ENCODE measurements around the gene HAPLN2. TPM values are rescaled to one million over a fixed set of nuclear protein-coding genes. Genes with fewer than 3 reads are reported as not detected.

Gene HAPLN2
- total and polyA plus RNA-seq, 2 of the 8 experiments (the other 6 are each of a cell fraction or from before 2014, with no cell fraction given) = 0.19 to 0.51 TPM

- Histone ChIP-seq H3K4me2 (ENCODE audit: insufficient read depth in 1 of 2, low read depth in 2 of 2, low read length in 2 of 2) (peak overlapping the region; percentile 81 to 99), H3K79me1 (ENCODE audit: low read depth, low read length) (no peaks in the 10 kb centered on the region), H2BK120ac (replicated peaks; ENCODE audit: low read depth, low read length) (no peak overlapping the region), H4K8ac (ENCODE audit: extremely low read depth, insufficient read depth, low read length) (peak overlapping the region; percentile 84), H4K91ac (replicated peaks; ENCODE audit: insufficient read length, low read length) (no peak overlapping the region), H3K27me3 (replicated peaks in 1 of 4; ENCODE audit: control insufficient read depth in 3 of 4, extremely low read depth in 1 of 4, insufficient read depth in 3 of 4, low read length in 3 of 4) (peaks cover 31 to 57% (median 41%) of the 10 kb centered on the region in 4 experiments), H3K9me3 (ENCODE audit: insufficient read depth in 2 of 2, low read depth in 1 of 2, low read length in 1 of 2) (no peaks in the 10 kb centered on the region), H2BK12ac (ENCODE audit: low read depth, low read length) (no peak overlapping the region), H3K79me2 (ENCODE audit: control insufficient read depth in 1 of 2, insufficient read depth in 2 of 2, low read length in 2 of 2) (no peaks in the 10 kb centered on the region), H3K27ac (ENCODE audit: low read depth, low read length) (no peak overlapping the region), H2BK20ac (ENCODE audit: low read length) (no peak overlapping the region), H3K4me3 (ENCODE audit: extremely low read depth in 1 of 4, insufficient read depth in 2 of 4, low read depth in 3 of 4, low read length in 4 of 4) (peak overlapping the region; percentile 44 to 71 (median 48)), H3K56ac (replicated peaks; ENCODE audit: insufficient read length, low read depth, low read length) (no peak overlapping the region), H4K20me1 (replicated peaks in 1 of 2; ENCODE audit: control insufficient read depth in 1 of 2, insufficient read depth in 2 of 2, low read length in 2 of 2) (peaks cover 0 to 1% of the 10 kb centered on the region in 2 experiments), H2BK5ac (ENCODE audit: low read depth, low read length) (no peak overlapping the region), H2BK15ac (ENCODE audit: low read length) (peak overlapping the region; percentile 65; the same call in 1 of the 2 replicates), H3K18ac (ENCODE audit: extremely low read depth, low read length) (peak overlapping the region; percentile 15; the same call in 1 of the 2 replicates), H3K4me1 (replicated peaks in 1 of 4; ENCODE audit: control insufficient read depth in 3 of 4, insufficient read depth in 4 of 4, low read length in 3 of 4) (peaks cover 0 to 9% (median 2%) of the 10 kb centered on the region in 4 experiments; a peak in 5 of 7 replicates), H2AFZ (ENCODE audit: low read length) (peak overlapping the region; percentile 20; the same call in 1 of the 2 replicates), H3K23me2 (ENCODE audit: low read depth, low read length) (peaks cover 20% of the 10 kb centered on the region; the same call in 1 of the 2 replicates), H3K14ac (ENCODE audit: insufficient read length) (no peak overlapping the region), H3K36me3 (ENCODE audit: control insufficient read depth in 2 of 4, insufficient read depth in 4 of 4, low read length in 3 of 4) (no peaks in the 10 kb centered on the region; a peak in 1 of 8 replicates), H3K23ac (ENCODE audit: insufficient read length) (no peak overlapping the region), H3K9ac (replicated peaks in 1 of 4; ENCODE audit: extremely low read depth in 1 of 4, low read depth in 3 of 4, low read length in 3 of 4) (peak overlapping the region in 2 of 4 experiments; percentile 14 to 43; a peak in 1 of 7 replicates), H2AK5ac (ENCODE audit: low read depth, low read length) (no peak overlapping the region), H4K5ac (ENCODE audit: insufficient read length, low read depth, low read length) (no peak overlapping the region), H3K4ac (replicated peaks; ENCODE audit: insufficient read length, low read depth, low read length) (no peak overlapping the region)
- ChIA-PET CTCF (ENCODE audit: partially characterized antibody) (interaction anchor here (0.5 to 43.0 kb wide), 31 partner anchors 8 to 288 kb away, joined by 3 to 868 read pairs (median 4); partner anchors contain the start of genes BCAN, CRABP2, ISG20L2 and MEF2D), POLR2A (ENCODE audit: partially characterized antibody) (interaction anchor here (0.6 to 5.8 kb wide), 15 partner anchors 16 to 166 kb away, joined by 3 to 46 read pairs (median 5); partner anchors contain the start of genes BCAN and NES)
- DNase-seq (ENCODE audit: low read depth in 1 of 2, low spot score in 2 of 2) = no peak
- 2% methylated on average over 46 of the region's 55 CpGs; no CpG with 5 or more reads in 1 of the 2 experiments for WGBS, 2 experiments (ENCODE audit: extremely low coverage in 1 of 2, insufficient coverage in 1 of 2, insufficient read length in 1 of 2, insufficient replicate concordance in 2 of 2, low coverage in 1 of 2, low lambda C conversion rate in 2 of 2, missing lambda C conversion rate in 1 of 2)
- no peak for FAIRE-seq
- TF ChIP-seq BACH1 (IDR thresholded peaks at IDR 0.05; ENCODE audit: low read length) = no peak
- TF ChIP-seq TEAD4 (IDR thresholded peaks at IDR 0.05; ENCODE audit: low read depth, low read length) = no peak
- TF ChIP-seq MAX (IDR thresholded peaks at IDR 0.05) = peak; percentile 27; the same call in 1 of the 2 replicates
- peak; percentile 44 for TF ChIP-seq EZH2 (IDR thresholded peaks at IDR 0.05; ENCODE audit: low read depth, low read length, severe bottlenecking)
- TF ChIP-seq FOSL1 (IDR thresholded peaks at IDR 0.05; ENCODE audit: insufficient read depth, low read depth, low read length) = no peak
- no peak for TF ChIP-seq RXRA (IDR thresholded peaks at IDR 0.05; ENCODE audit: insufficient read depth, low read depth, low read length)
- no peak for TF ChIP-seq ASH2L (IDR thresholded peaks at IDR 0.05; ENCODE audit: low read length)
- TF ChIP-seq SUZ12 (IDR thresholded peaks at IDR 0.05; ENCODE audit: low read length) = peak; percentile 74; the same call in 1 of the 2 replicates
- TF ChIP-seq PHF8 (conservative IDR thresholded peaks at IDR 0.05; ENCODE audit: low read depth, low read length) = no peak
- TF ChIP-seq HDAC6 (IDR thresholded peaks at IDR 0.05; ENCODE audit: low read depth, low read length) = no peak
- TF ChIP-seq TBP (IDR thresholded peaks at IDR 0.05; ENCODE audit: low read depth, low read length) = no peak
- no peak for TF ChIP-seq NRF1 (IDR thresholded peaks at IDR 0.05; ENCODE audit: low read depth, low read length)
Measured at GRCh38 chr1:156624814-156625435, 5.7 kb downstream of the HAPLN2 start.

All from H1 (cell line).